Right lobe of liver (tissue), 6 donors: Measurements from ENCODE around the gene MUSTN1. TPM values are rescaled to one million over a fixed set of nuclear protein-coding genes. Genes with fewer than 3 reads are reported as not detected.

Experiments used
- ATAC-seq, 4 donors: fragments of 200-7000 bp; cut with Tn5 transposase; one replicate each; pipeline ENCODE4 v1.9.1; 2020; ENCODE audit warnings: mild to moderate bottlenecking in 4 of 4, moderate library complexity in 4 of 4
- DNase-seq, 3 donors: peaks; one replicate each; pipeline ENCODE4 v3.0.0-alpha.2; 2020
- H3K27ac ChIP-seq, 3 donors: fragments of 200-600 bp; one replicate each; pipeline ENCODE4 v1.8.0; 2022
- H3K27me3 ChIP-seq, 2 donors: fragments of 200-600 bp; one replicate each; pipeline ENCODE4 v1.8.0; 2022
- H3K36me3 ChIP-seq, 4 donors: fragments of 200-600 bp; sonication (generic) in 1 of 4; one replicate each; pipeline versions ENCODE4 v1.5.1 to v1.8.0; 2017 to 2022; ENCODE audit warnings: control low read depth in 1 of 4
- H3K4me1 ChIP-seq, 4 donors: fragments of 200-600 bp; sonication (generic) in 1 of 4; one replicate each; pipeline versions ENCODE4 v1.5.1 to v1.8.0; 2017 to 2022; ENCODE audit warnings: control low read depth in 1 of 4
- H3K4me3 ChIP-seq, 3 donors: fragments of 200-600 bp; one replicate each; pipeline ENCODE4 v1.8.0; 2022
- H3K9me3 ChIP-seq, 4 donors: fragments of 200-600 bp; sonication (generic) in 1 of 4; one replicate each; pipeline versions ENCODE4 v1.5.1 to v1.8.0; 2017 to 2022; ENCODE audit warnings: control low read depth in 1 of 4
- POLR2A ChIP-seq: fragments of 450-650 bp; IDR thresholded peaks from one replicate; pipeline ENCODE4 v1.6.1; 2017; ENCODE audit warnings: antibody characterized with exemption, mild to moderate bottlenecking
- WGBS: methylation state at CpG from one replicate; pipeline ENCODE4 v1.1.6; 2018; ENCODE audit warnings: low coverage, low lambda C conversion rate; ENCODE audit not compliant: insufficient coverage; ENCODE audit errors: missing lambda C conversion rate; 5-methylcytosine and 5-hydroxymethylcytosine counted together
- intact Hi-C, 2 donors: fragments of 100-400 bp; cut with DNase I; formaldehyde crosslinking; loops; one replicate each; pipeline versions ENCODE4 v1.11.2 to v1.14.1; 2022
- total RNA-seq, 6 experiments: library from RNA; depleted of rRNA in 2 of 6; stranded (reverse); fragments of >200 nt in 2 of 6; fragmentation: NEBNext Ultra II Directional in 3 of 6; extraction: Animal tissue kit (Norgen Biotek cat#: 25700) in 3 of 6; gene quantifications; one replicate each; pipeline versions ENCODE4 v1.1.0 to v1.2.4, GENCODE V29; 2016 to 2023
- TF ChIP-seq, protein P1 (sequence below), 4 donors: fragments of 200-600 bp in 3 of 4; fragments of 450-650 bp in 1 of 4; IDR thresholded peaks; one replicate each; pipeline versions ENCODE4 v1.5.1 to v1.8.0; 2016 to 2022; ENCODE audit warnings: antibody characterized with exemption in 4 of 4, mild to moderate bottlenecking in 2 of 4
- donor health status: DM: no; HTN: yes; CAD: no.
- donor health status: DM: no; HTN: no; CAD: no.
- donor health status: DM: no; HTN: no; CAD: no.
- donor health status: DM: no; HTN: yes; CAD: no.
- donor health status: DM: no; HTN: yes; CAD: no.

Gene MUSTN1
- total RNA-seq, 6 experiments from 2014 or later: 0.59 to 9.9 (median 5.7) TPM; not detected in 2

DNA sequence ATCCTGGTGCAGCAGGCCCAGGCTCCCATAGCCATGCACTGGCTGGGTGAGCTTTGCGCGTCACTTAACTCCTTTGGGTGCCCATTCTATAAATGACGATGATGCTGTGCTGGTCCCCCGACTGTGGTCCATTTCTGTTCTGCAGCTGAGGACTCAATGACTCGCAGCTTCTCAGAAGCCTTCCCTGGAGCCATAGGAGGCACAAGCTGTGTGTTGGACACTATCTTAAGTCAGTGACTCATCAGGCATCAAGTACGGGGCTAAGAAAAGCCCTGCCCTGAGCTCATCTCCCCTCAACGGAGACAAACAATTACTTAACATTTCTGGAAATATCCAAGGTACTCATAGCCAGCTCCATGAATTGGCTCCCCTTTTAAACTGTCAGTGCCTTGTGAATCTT, 13.8 kb upstream of the MUSTN1 start:
- H3K9me3 ChIP-seq: no peaks in the 10 kb centered on the region
- ATAC-seq: no peak
- H3K27me3 ChIP-seq: no peaks in the 10 kb centered on the region
- H3K4me1 ChIP-seq: peaks cover 0 to 33% (median 15%) of the 10 kb centered on the region in 4 donors
- no peak overlapping the region for H3K27ac ChIP-seq
- DNase-seq: peak in 1 of 3 donors; percentile 30
- TF ChIP-seq, protein P1, sequence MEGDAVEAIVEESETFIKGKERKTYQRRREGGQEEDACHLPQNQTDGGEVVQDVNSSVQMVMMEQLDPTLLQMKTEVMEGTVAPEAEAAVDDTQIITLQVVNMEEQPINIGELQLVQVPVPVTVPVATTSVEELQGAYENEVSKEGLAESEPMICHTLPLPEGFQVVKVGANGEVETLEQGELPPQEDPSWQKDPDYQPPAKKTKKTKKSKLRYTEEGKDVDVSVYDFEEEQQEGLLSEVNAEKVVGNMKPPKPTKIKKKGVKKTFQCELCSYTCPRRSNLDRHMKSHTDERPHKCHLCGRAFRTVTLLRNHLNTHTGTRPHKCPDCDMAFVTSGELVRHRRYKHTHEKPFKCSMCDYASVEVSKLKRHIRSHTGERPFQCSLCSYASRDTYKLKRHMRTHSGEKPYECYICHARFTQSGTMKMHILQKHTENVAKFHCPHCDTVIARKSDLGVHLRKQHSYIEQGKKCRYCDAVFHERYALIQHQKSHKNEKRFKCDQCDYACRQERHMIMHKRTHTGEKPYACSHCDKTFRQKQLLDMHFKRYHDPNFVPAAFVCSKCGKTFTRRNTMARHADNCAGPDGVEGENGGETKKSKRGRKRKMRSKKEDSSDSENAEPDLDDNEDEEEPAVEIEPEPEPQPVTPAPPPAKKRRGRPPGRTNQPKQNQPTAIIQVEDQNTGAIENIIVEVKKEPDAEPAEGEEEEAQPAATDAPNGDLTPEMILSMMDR (IDR thresholded peaks at IDR 0.05): no peak
- no peak for TF ChIP-seq POLR2A
- WGBS: no CpG with 5 or more reads among the region's 7 CpGs
- intact Hi-C loops: no loop called here
- no peak overlapping the region for H3K4me3 ChIP-seq
- peaks cover 0 to 21% (median 10%) of the 10 kb centered on the region in 4 donors for H3K36me3 ChIP-seq

GRCh38 chr3:52847726-52848125, 12.9 kb upstream of the MUSTN1 start:
- peaks cover 0 to 42% (median 18%) of the 10 kb centered on the region in 4 donors for H3K4me1 ChIP-seq
- DNase-seq (no peak), ATAC-seq (no peak)
- no peak overlapping the region for H3K27ac ChIP-seq
- no peaks in the 10 kb centered on the region for H3K27me3 ChIP-seq
- 94% methylated on average over 6 of the region's 7 CpGs for WGBS
- H3K36me3 ChIP-seq: peaks cover 0 to 21% (median 10%) of the 10 kb centered on the region in 4 donors
- H3K9me3 ChIP-seq: no peaks in the 10 kb centered on the region
- no peak for TF ChIP-seq POLR2A
- TF ChIP-seq, protein P1 (IDR thresholded peaks at IDR 0.05): no peak
- H3K4me3 ChIP-seq: no peak overlapping the region
- intact Hi-C loops: no loop called here

DNA sequence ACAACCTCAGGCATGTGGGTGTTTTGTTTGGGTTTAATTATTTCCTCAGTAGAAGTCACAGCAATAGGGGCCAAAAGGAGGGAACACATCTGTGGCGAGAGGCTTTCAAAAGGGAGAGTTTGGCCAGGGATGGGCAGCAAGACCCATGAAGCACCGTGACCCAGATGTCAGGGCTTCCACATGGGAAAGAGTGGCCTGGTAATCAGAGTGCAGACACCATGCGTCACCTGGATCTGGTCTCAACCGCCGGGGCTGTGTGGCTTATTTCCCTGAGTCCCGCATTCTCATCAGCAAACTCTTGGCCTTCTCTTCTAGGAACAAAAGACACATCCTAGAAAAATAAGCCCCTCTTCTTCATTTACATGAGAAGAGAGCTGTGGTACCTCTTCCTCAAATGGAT, 12.4 kb upstream of the MUSTN1 start:
- Histone ChIP-seq H3K4me1 (peaks cover 0 to 47% (median 21%) of the 10 kb centered on the region in 4 donors), H3K27me3 (no peaks in the 10 kb centered on the region), H3K4me3 (no peak overlapping the region), H3K9me3 (no peaks in the 10 kb centered on the region), H3K36me3 (peaks cover 0 to 18% (median 9%) of the 10 kb centered on the region in 4 donors), H3K27ac (peak overlapping the region in 1 of 3 donors; percentile 96)
- DNase-seq (peak in 1 of 3 donors; percentile 26), ATAC-seq (no peak)
- no peak for TF ChIP-seq POLR2A
- TF ChIP-seq, protein P1 (IDR thresholded peaks at IDR 0.05): no peak
- WGBS: 79% methylated on average over 2 of the region's 6 CpGs
- intact Hi-C loops: no loop called here

GRCh38 chr3:52846432-52846965, 11.7 kb upstream of the MUSTN1 start:
- Histone ChIP-seq H3K4me1 (peaks cover 0 to 53% (median 23%) of the 10 kb centered on the region in 4 donors), H3K4me3 (no peak overlapping the region), H3K36me3 (peaks cover 0 to 13% (median 5%) of the 10 kb centered on the region in 4 donors), H3K27ac (peak overlapping the region; percentile 79 to 96 (median 80)), H3K27me3 (no peaks in the 10 kb centered on the region), H3K9me3 (no peaks in the 10 kb centered on the region)
- ATAC-seq: peak in 1 of 4 donors; percentile 1
- TF ChIP-seq, protein P1 (IDR thresholded peaks at IDR 0.05): no peak
- no peak for TF ChIP-seq POLR2A
- DNase-seq: peak in 2 of 3 donors; percentile 47 to 55
- intact Hi-C loops: no loop called here
- WGBS: 65% methylated on average over 15 of the region's 15 CpGs
